ENCODE data around the gene PI4K2A.
A peak's percentile ranks its signal among the peaks of the same experiment; 100 is the strongest.

Gene PI4K2A

DNA sequence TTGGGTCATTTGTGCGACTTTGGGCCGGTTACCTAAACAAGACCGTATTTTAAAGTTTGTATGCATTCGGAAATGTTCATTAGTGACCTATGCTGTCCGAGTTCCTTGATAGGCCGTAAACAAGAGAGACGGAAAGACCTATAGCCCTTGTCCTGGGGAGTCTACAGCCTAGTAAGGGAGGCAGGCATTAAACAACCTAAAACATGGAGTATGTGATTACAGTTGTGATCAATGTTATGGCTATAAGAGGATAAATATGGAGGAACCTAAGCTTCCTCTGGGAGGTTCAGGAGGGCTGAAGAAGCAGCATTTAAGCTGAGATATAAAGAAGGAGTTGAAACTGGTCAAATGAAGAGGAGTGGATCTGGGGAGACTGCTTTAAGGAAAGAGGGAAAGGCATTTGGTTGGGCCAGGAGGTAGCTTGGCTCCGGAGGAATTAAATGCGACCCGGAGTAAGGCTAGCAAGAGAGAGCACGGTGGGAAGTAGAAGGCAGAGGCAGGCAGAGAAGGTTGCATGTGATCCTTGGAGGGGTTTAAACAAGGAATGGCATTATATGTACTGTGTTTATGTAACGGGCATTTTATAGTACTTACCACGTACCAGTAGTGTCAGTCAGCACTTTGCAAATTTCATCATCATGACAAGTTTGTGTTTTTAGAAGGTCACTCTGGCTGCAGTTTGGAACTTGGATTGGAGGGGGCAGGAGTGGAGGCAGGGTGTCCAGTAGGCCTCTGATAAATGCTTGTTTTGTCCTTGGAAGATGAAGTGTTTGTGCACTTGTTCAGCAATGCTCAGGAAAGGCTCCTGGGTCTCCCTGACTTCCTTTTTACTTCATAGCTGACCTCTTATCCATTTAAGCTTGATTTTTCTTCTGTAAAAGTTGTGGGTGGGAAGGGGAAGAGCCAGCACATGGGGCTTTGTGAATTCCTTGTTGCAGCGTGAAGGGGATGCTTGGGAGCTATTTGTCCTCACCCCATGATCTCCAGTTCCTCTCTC lies 47.6 kb downstream of the PI4K2A start (continued):
- TF ChIP-seq, protein P1, sequence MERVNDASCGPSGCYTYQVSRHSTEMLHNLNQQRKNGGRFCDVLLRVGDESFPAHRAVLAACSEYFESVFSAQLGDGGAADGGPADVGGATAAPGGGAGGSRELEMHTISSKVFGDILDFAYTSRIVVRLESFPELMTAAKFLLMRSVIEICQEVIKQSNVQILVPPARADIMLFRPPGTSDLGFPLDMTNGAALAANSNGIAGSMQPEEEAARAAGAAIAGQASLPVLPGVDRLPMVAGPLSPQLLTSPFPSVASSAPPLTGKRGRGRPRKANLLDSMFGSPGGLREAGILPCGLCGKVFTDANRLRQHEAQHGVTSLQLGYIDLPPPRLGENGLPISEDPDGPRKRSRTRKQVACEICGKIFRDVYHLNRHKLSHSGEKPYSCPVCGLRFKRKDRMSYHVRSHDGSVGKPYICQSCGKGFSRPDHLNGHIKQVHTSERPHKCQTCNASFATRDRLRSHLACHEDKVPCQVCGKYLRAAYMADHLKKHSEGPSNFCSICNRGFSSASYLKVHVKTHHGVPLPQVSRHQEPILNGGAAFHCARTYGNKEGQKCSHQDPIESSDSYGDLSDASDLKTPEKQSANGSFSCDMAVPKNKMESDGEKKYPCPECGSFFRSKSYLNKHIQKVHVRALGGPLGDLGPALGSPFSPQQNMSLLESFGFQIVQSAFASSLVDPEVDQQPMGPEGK (tag by site-specific recombination; IDR thresholded peaks at IDR 0.05): no peak
- TF ChIP-seq GFI1B (tag by site-specific recombination; IDR thresholded peaks at IDR 0.05) (no peak), ZNF335 (tag by site-specific recombination; conservative IDR thresholded peaks at IDR 0.05) (peak; percentile 41), ZBTB1 (tag by site-specific recombination; IDR thresholded peaks at IDR 0.05) (no peak), OVOL3 (tag by site-specific recombination; IDR thresholded peaks at IDR 0.05) (no peak), ZNF174 (tag by site-specific recombination; IDR thresholded peaks at IDR 0.05) (no peak), TCF7L2 (IDR thresholded peaks at IDR 0.05; ENCODE audit: borderline replicate concordance, low read depth, low read length) (no peak), ZSCAN16 (tag by site-specific recombination; IDR thresholded peaks at IDR 0.05) (no peak), MEIS1 (CRISPR knock-in tag; IDR thresholded peaks at IDR 0.05; ENCODE audit: borderline replicate concordance) (no peak), MYNN (tag by site-specific recombination; IDR thresholded peaks at IDR 0.05; ENCODE audit: borderline replicate concordance) (no peak), ZNF510 (tag by site-specific recombination; IDR thresholded peaks at IDR 0.05; ENCODE audit: insufficient replicate concordance) (no peak), ZNF514 (tag by site-specific recombination; IDR thresholded peaks at IDR 0.05) (no peak), SP2 (tag by site-specific recombination; IDR thresholded peaks at IDR 0.05) (no peak), BCL6B (tag by site-specific recombination; IDR thresholded peaks at IDR 0.05) (no peak), ZNF214 (tag by site-specific recombination; IDR thresholded peaks at IDR 0.05; ENCODE audit: borderline replicate concordance) (no peak), ZBTB48 (tag by site-specific recombination; IDR thresholded peaks at IDR 0.05) (no peak), ZNF768 (tag by site-specific recombination; IDR thresholded peaks at IDR 0.05) (no peak), SP3 (tag by site-specific recombination; IDR thresholded peaks at IDR 0.05) (no peak), ZNF629 (tag by site-specific recombination; IDR thresholded peaks at IDR 0.05) (peak; percentile 45; the same call in 1 of the 2 replicates), ZNF600 (tag by site-specific recombination; IDR thresholded peaks at IDR 0.05) (peak; percentile 56; the same call in 1 of the 2 replicates), ZBTB7A (tag by site-specific recombination; IDR thresholded peaks at IDR 0.05; ENCODE audit: low read depth) (no peak), ZNF48 (tag by site-specific recombination; IDR thresholded peaks at IDR 0.05) (no peak), ZNF530 (tag by site-specific recombination; IDR thresholded peaks at IDR 0.05; ENCODE audit: low read depth) (no peak), ZNF211 (tag by site-specific recombination; IDR thresholded peaks at IDR 0.05; ENCODE audit: low read depth) (no peak), KLF16 (tag by site-specific recombination; IDR thresholded peaks at IDR 0.05) (no peak)
- TF ChIP-seq, protein P2, sequence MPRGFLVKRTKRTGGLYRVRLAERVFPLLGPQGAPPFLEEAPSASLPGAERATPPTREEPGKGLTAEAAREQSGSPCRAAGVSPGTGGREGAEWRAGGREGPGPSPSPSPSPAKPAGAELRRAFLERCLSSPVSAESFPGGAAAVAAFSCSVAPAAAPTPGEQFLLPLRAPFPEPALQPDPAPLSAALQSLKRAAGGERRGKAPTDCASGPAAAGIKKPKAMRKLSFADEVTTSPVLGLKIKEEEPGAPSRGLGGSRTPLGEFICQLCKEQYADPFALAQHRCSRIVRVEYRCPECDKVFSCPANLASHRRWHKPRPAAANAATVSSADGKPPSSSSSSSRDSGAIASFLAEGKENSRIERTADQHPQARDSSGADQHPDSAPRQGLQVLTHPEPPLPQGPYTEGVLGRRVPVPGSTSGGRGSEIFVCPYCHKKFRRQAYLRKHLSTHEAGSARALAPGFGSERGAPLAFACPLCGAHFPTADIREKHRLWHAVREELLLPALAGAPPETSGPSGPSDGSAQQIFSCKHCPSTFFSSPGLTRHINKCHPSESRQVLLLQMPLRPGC (tag by site-specific recombination; IDR thresholded peaks at IDR 0.05): no peak
- TF ChIP-seq, protein P3, sequence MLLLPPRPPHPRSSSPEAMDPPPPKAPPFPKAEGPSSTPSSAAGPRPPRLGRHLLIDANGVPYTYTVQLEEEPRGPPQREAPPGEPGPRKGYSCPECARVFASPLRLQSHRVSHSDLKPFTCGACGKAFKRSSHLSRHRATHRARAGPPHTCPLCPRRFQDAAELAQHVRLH (tag by site-specific recombination; IDR thresholded peaks at IDR 0.05): no peak
- TF ChIP-seq, protein P4, sequence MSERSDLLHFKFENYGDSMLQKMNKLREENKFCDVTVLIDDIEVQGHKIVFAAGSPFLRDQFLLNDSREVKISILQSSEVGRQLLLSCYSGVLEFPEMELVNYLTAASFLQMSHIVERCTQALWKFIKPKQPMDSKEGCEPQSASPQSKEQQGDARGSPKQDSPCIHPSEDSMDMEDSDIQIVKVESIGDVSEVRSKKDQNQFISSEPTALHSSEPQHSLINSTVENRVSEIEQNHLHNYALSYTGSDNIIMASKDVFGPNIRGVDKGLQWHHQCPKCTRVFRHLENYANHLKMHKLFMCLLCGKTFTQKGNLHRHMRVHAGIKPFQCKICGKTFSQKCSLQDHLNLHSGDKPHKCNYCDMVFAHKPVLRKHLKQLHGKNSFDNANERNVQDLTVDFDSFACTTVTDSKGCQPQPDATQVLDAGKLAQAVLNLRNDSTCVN (tag by site-specific recombination; optimal IDR thresholded peaks at IDR 0.05): no peak
- TF ChIP-seq, protein P5, sequence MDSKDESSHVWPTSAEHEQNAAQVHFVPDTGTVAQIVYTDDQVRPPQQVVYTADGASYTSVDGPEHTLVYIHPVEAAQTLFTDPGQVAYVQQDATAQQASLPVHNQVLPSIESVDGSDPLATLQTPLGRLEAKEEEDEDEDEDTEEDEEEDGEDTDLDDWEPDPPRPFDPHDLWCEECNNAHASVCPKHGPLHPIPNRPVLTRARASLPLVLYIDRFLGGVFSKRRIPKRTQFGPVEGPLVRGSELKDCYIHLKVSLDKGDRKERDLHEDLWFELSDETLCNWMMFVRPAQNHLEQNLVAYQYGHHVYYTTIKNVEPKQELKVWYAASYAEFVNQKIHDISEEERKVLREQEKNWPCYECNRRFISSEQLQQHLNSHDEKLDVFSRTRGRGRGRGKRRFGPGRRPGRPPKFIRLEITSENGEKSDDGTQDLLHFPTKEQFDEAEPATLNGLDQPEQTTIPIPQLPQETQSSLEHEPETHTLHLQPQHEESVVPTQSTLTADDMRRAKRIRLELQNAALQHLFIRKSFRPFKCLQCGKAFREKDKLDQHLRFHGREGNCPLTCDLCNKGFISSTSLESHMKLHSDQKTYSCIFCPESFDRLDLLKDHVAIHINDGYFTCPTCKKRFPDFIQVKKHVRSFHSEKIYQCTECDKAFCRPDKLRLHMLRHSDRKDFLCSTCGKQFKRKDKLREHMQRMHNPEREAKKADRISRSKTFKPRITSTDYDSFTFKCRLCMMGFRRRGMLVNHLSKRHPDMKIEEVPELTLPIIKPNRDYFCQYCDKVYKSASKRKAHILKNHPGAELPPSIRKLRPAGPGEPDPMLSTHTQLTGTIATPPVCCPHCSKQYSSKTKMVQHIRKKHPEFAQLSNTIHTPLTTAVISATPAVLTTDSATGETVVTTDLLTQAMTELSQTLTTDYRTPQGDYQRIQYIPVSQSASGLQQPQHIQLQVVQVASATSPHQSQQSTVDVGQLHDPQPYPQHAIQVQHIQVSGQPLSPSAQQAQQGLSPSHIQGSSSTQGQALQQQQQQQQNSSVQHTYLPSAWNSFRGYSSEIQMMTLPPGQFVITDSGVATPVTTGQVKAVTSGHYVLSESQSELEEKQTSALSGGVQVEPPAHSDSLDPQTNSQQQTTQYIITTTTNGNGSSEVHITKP (tag by site-specific recombination; IDR thresholded peaks at IDR 0.05): 0 out of 2 replicates have a peak, but pooled peaks have one; percentile 23
